HUES48 (cell line): Measurements from ENCODE around the gene DXO.
"Not testable (repeated sequence)": the region's sequence is repeated elsewhere in the genome, so short reads cannot be mapped to it uniquely, and the experiment has no call there.

Source experiments
- H3K27ac ChIP-seq: one replicate; pipeline ENCODE4 v1.7.0; 2013; ENCODE audit warnings: low read depth, low read length, inconsistent platforms
- H3K27me3 ChIP-seq: 2 replicates; pipeline ENCODE4 v1.6.1; 2013; ENCODE audit warnings: mild to moderate bottlenecking, low read length; ENCODE audit not compliant: control insufficient read depth, insufficient read depth
- H3K36me3 ChIP-seq: 2 replicates; pipeline ENCODE4 v1.6.1; 2013; ENCODE audit warnings: low read length; ENCODE audit not compliant: control insufficient read depth, insufficient read depth
- H3K4me1 ChIP-seq: 2 replicates; pipeline ENCODE4 v1.6.1; 2013; ENCODE audit warnings: mild to moderate bottlenecking, low read length; ENCODE audit not compliant: control insufficient read depth, insufficient read depth
- H3K4me3 ChIP-seq: 2 replicates; pipeline ENCODE4 v1.5.1; 2013; ENCODE audit warnings: mild to moderate bottlenecking, low read depth, low read length
- H3K9ac ChIP-seq: 2 replicates; pipeline ENCODE4 v1.6.1; 2013; ENCODE audit warnings: mild to moderate bottlenecking, low read depth, low read length, moderate library complexity
- H3K9me3 ChIP-seq: 2 replicates; pipeline ENCODE4 v1.6.1; 2013; ENCODE audit warnings: low read length; ENCODE audit not compliant: control insufficient read depth, insufficient read depth

The DXO gene

GRCh38 chr6:31978831-31979230 lies 6.9 kb upstream of the DXO start:
- Histone ChIP-seq H3K27ac (no peak overlapping the region), H3K4me1 (no peaks in the 10 kb centered on the region), H3K36me3 (peaks cover 7% of the 10 kb centered on the region; the same call in 1 of the 2 replicates), H3K9me3 (no peaks in the 10 kb centered on the region), H3K27me3 (no peaks in the 10 kb centered on the region), H3K9ac (no peak overlapping the region), H3K4me3 (no peak overlapping the region)

- Histone ChIP-seq H3K27ac (no peak overlapping the region), H3K27me3 (no peaks in the 10 kb centered on the region), H3K4me3 (no peak overlapping the region), H3K9me3 (no peaks in the 10 kb centered on the region), H3K9ac (no peak overlapping the region), H3K36me3 (peaks cover 7% of the 10 kb centered on the region; the same call in 1 of the 2 replicates), H3K4me1 (no peaks in the 10 kb centered on the region)
Observed at GRCh38 chr6:31977816-31978431, 6.0 kb upstream of the DXO start.

- H3K4me1 ChIP-seq, H3K9ac ChIP-seq, H3K27me3 ChIP-seq, H3K27ac ChIP-seq, H3K9me3 ChIP-seq, H3K4me3 ChIP-seq, H3K36me3 ChIP-seq: not testable (repeated sequence)
Observed at GRCh38 chr6:31976065-31976464, 4.1 kb upstream of the DXO start.

- peak overlapping the region; percentile 99 for H3K27ac ChIP-seq
- H3K9ac ChIP-seq = peak overlapping the region; percentile 77; the same call in 1 of the 2 replicates
- no peaks in the 10 kb centered on the region for H3K4me1 ChIP-seq
- no peaks in the 10 kb centered on the region for H3K9me3 ChIP-seq
- peak overlapping the region; percentile 92 for H3K4me3 ChIP-seq
- H3K27me3 ChIP-seq = no peaks in the 10 kb centered on the region
- H3K36me3 ChIP-seq = peaks cover 26% of the 10 kb centered on the region
Observed at GRCh38 chr6:31972709-31973350, 892 bp upstream of the DXO start.

- H3K27me3 ChIP-seq = no peaks in the 10 kb centered on the region
- H3K9me3 ChIP-seq = no peaks in the 10 kb centered on the region
- no peaks in the 10 kb centered on the region for H3K4me1 ChIP-seq
- H3K36me3 ChIP-seq = peaks cover 40% of the 10 kb centered on the region
- H3K9ac ChIP-seq = peak overlapping the region; percentile 77
- peak overlapping the region; percentile 99 for H3K27ac ChIP-seq
- H3K4me3 ChIP-seq = peak overlapping the region; percentile 92
Observed at GRCh38 chr6:31971279-31971992, 502 bp downstream of the DXO start.

GRCh38 chr6:31970604-31971271 lies 1.2 kb downstream of the DXO start:
- Histone ChIP-seq H3K27me3 (no peaks in the 10 kb centered on the region), H3K9ac (no peak overlapping the region), H3K9me3 (no peaks in the 10 kb centered on the region), H3K36me3 (peaks cover 47% of the 10 kb centered on the region), H3K4me1 (no peaks in the 10 kb centered on the region), H3K27ac (peak overlapping the region; percentile 99), H3K4me3 (peak overlapping the region; percentile 92)

GRCh38 chr6:31969712-31970603 lies 2.0 kb downstream of the DXO start:
- Histone ChIP-seq H3K27ac (no peak overlapping the region), H3K4me1 (no peaks in the 10 kb centered on the region), H3K4me3 (no peak overlapping the region), H3K36me3 (peaks cover 55% of the 10 kb centered on the region), H3K9me3 (no peaks in the 10 kb centered on the region), H3K9ac (no peak overlapping the region), H3K27me3 (no peaks in the 10 kb centered on the region)

GRCh38 chr6:31968791-31969711 lies 2.9 kb downstream of the DXO start:
- no peak overlapping the region for H3K27ac ChIP-seq
- H3K36me3 ChIP-seq = peaks cover 62% of the 10 kb centered on the region
- no peaks in the 10 kb centered on the region for H3K4me1 ChIP-seq

GRCh38 chr6:31968326-31968725 lies 3.6 kb downstream of the DXO start:
- Histone ChIP-seq H3K27me3 (no peaks in the 10 kb centered on the region), H3K27ac (no peak overlapping the region), H3K4me3 (no peak overlapping the region), H3K4me1 (no peaks in the 10 kb centered on the region), H3K36me3 (peaks cover 69% of the 10 kb centered on the region), H3K9me3 (no peaks in the 10 kb centered on the region), H3K9ac (no peak overlapping the region)

More at GRCh38 chr6:31968791-31969711, 2.9 kb downstream of the DXO start:
- Histone ChIP-seq H3K9ac (no peak overlapping the region), H3K4me3 (no peak overlapping the region), H3K27me3 (no peaks in the 10 kb centered on the region), H3K9me3 (no peaks in the 10 kb centered on the region)
